CD4-positive, alpha-beta T cell (primary cell): Measurements from ENCODE around the gene DPEP3. TPM values are rescaled to one million over a fixed set of nuclear protein-coding genes. Genes with fewer than 3 reads are reported as not detected.

ENCODE experiments used
- ATAC-seq: fragments of 200-7000 bp; cut with Tn5 transposase; one replicate; pipeline ENCODE4 v1.10.0; 2022; ENCODE audit warnings: mild to moderate bottlenecking; ENCODE audit not compliant: poor library complexity
- CTCF ChIA-PET: fragments of 350-600 bp; sonication (Branson Sonifier 250); formaldehyde crosslinking; loops from one replicate; lab custom pipeline; 2021; ENCODE audit warnings: antibody characterized with exemption, inconsistent platforms; lab: Charles Lee
- POLR2A ChIA-PET: fragments of 350-600 bp; sonication (Branson Sonifier 250); formaldehyde crosslinking; loops from one replicate; lab custom pipeline; 2021; ENCODE audit warnings: antibody characterized with exemption, inconsistent platforms; lab: Charles Lee
- DNase-seq, 14 experiments: peaks; one replicate each; pipeline ENCODE4 v3.0.0-alpha.2; 2013 to 2020; ENCODE audit warnings: mixed read lengths in 2 of 14
- H3K27ac ChIP-seq, 2 donors: one replicate each; pipeline versions ENCODE4 v1.5.1 to v1.7.0; 2013; ENCODE audit warnings: low read length in 2 of 2, low read depth in 1 of 2, mild to moderate bottlenecking in 1 of 2
- H3K27me3 ChIP-seq, 2 experiments: 1 replicate in 1 of 2; 2 replicates in 1 of 2; pipeline versions ENCODE4 v1.6.1 to v1.7.0; 2013; ENCODE audit warnings: low read length in 2 of 2, control low read depth in 1 of 2, mild to moderate bottlenecking in 1 of 2, moderate library complexity in 1 of 2; ENCODE audit not compliant: insufficient read depth in 2 of 2, control insufficient read depth in 1 of 2
- H3K36me3 ChIP-seq: one replicate; pipeline ENCODE4 v1.6.1; 2013; ENCODE audit warnings: low read length, control low read depth; ENCODE audit not compliant: insufficient read depth
- H3K4me1 ChIP-seq: one replicate; pipeline ENCODE4 v1.6.1; 2013; ENCODE audit warnings: low read length, control low read depth; ENCODE audit not compliant: insufficient read depth
- H3K4me3 ChIP-seq: one replicate; pipeline ENCODE4 v1.5.1; 2013; ENCODE audit warnings: mild to moderate bottlenecking, low read length, moderate library complexity
- H3K9me3 ChIP-seq, 2 experiments: 1 replicate in 1 of 2; 2 replicates in 1 of 2; pipeline versions ENCODE4 v1.6.1 to v1.7.0; 2013; ENCODE audit warnings: low read length in 2 of 2, mild to moderate bottlenecking in 2 of 2, control low read depth in 1 of 2, moderate library complexity in 1 of 2; ENCODE audit not compliant: control insufficient read depth in 1 of 2, insufficient read depth in 1 of 2
- H3K27ac Mint-ChIP-seq: one replicate; pipeline ENCODE4 v1.8.0; 2020; ENCODE audit warnings: mixed read lengths
- H3K27me3 Mint-ChIP-seq: one replicate; pipeline ENCODE4 v1.8.0; 2021; ENCODE audit warnings: mixed read lengths
- H3K36me3 Mint-ChIP-seq: one replicate; pipeline ENCODE4 v1.8.0; 2021; ENCODE audit warnings: low read depth, mixed read lengths
- H3K4me1 Mint-ChIP-seq: one replicate; pipeline ENCODE4 v1.8.0; 2021; ENCODE audit warnings: low read depth, mixed read lengths
- H3K4me3 Mint-ChIP-seq: one replicate; pipeline ENCODE4 v1.8.0; 2020; ENCODE audit warnings: mild to moderate bottlenecking, mixed read lengths
- H3K9me3 Mint-ChIP-seq: one replicate; pipeline ENCODE4 v1.8.0; 2020; ENCODE audit warnings: mixed read lengths
- intact Hi-C, 2 experiments: fragments of 100-400 bp; cut with DNase I in 1 of 2; cut with micrococcal nuclease in 1 of 2; formaldehyde crosslinking; loops; one replicate each; pipeline versions ENCODE4 v1.15.1 to v1.9.0; 2023 to 2025; cut with DNase I, micrococcal nuclease
- total RNA-seq, 174 experiments: library from RNA in 2 of 174; stranded (reverse) in 2 of 174; gene quantifications; one replicate each; pipeline ENCODE4 v1.2.3 and lab custom pipeline; 2021 to 2026
- TF ChIP-seq, protein P1 (sequence below): fragments of 200-600 bp; IDR thresholded peaks from one replicate; pipeline ENCODE4 v1.8.0; 2022; ENCODE audit warnings: antibody characterized with exemption, mild to moderate bottlenecking

The DPEP3 gene
- total RNA-seq, 2 experiments from 2014 or later, result 0.53 to 0.63 TPM

DNA sequence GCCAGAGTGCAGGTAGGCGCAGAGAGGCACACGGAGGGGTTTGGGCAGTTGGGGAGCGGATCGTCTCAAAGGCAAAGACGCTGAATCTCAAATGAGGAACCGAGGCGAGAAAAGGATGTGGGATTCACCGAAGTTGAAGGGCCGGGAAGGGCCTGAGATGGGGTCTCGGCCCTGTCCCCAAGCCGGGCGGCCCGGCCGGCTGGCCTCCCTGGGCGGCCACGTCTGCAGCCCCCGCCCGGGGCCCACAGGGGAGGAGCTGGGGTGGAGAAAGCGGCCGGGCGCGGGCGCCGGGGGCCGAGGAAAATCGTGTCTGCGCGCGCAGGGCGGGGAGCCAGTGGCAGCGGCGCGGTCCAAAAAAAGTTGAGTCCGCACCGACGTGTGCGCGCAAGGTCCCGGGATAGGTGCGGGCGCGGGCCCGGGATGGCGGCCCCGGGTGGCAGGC, 12.3 kb downstream of the DPEP3 start:
- ChIA-PET CTCF (interaction anchor here (0.8 to 1.3 kb wide), 2 partner anchors 26 to 55 kb away, joined by 3 to 4 read pairs; partner anchors contain the start of genes DDX28 and DUS2), POLR2A (interaction anchor here (0.8 to 4.9 kb wide), 5 partner anchors 31 to 95 kb away, joined by 3 to 36 read pairs (median 3); partner anchors contain the start of genes CTRL, EDC4 and PSMB10)
- Mint-ChIP-seq H3K4me3 (peak overlapping the region; percentile 98), H3K4me1 (peaks cover 24% of the 10 kb centered on the region), H3K9me3 (no peaks in the 10 kb centered on the region), H3K27ac (peak overlapping the region; percentile 83), H3K27me3 (no peaks in the 10 kb centered on the region), H3K36me3 (peaks cover 5% of the 10 kb centered on the region)
- intact Hi-C loops, result loop anchor here (1.0 to 2.0 kb wide), 4 partner anchors 15 to 32 kb away; partner anchors contain the start of gene PSMB10 (in 2 of the 2)
- H3K9me3 ChIP-seq, result no peaks in the 10 kb centered on the region
- peaks cover 25% of the 10 kb centered on the region for H3K4me1 ChIP-seq
- peak in 5 of 14 experiments; percentile 12 to 58 (median 40) for DNase-seq
- no peaks in the 10 kb centered on the region for H3K27me3 ChIP-seq
- H3K4me3 ChIP-seq, result peak overlapping the region; percentile 66
- TF ChIP-seq, protein P1, sequence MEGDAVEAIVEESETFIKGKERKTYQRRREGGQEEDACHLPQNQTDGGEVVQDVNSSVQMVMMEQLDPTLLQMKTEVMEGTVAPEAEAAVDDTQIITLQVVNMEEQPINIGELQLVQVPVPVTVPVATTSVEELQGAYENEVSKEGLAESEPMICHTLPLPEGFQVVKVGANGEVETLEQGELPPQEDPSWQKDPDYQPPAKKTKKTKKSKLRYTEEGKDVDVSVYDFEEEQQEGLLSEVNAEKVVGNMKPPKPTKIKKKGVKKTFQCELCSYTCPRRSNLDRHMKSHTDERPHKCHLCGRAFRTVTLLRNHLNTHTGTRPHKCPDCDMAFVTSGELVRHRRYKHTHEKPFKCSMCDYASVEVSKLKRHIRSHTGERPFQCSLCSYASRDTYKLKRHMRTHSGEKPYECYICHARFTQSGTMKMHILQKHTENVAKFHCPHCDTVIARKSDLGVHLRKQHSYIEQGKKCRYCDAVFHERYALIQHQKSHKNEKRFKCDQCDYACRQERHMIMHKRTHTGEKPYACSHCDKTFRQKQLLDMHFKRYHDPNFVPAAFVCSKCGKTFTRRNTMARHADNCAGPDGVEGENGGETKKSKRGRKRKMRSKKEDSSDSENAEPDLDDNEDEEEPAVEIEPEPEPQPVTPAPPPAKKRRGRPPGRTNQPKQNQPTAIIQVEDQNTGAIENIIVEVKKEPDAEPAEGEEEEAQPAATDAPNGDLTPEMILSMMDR, result no peak
- no peak overlapping the region for H3K27ac ChIP-seq
- ATAC-seq, result peak; percentile 13
- H3K36me3 ChIP-seq, result no peaks in the 10 kb centered on the region

DNA sequence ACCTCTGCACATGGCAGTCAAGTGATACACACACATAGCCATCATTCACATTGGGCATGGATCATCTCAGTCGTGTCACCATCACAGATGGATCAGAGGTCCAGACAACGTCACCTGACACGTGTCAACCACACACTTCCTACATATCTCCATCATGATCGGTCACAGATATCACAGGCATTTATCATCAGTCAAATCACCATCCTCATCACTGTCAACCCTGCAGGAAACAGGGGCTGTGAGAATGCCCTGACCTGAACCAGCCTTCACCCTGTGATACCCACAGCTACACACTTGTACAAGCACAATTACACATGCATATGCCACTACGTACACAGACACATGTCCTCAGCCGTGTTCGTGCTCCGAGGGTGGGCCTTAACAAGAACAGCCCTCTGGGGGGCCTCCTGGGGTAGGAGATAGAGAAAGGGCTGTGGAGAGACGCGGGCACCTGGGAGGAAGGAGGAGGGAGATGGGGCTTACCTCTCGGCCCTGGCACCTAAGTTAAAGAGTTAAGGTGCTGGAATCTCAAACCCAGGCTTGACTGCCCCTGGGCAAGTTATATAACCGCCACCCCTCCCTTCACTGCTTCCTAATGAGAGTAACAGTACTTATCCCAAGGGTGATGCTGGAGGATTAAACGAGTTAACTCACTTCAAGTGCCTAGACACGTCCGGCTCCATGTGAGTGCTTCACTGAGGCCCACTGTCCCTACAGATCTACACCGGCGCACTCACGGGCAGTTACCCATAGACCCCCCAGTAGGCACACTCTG, 12.9 kb downstream of the DPEP3 start:
- Histone ChIP-seq H3K4me3 (peak overlapping the region; percentile 66), H3K27ac (no peak overlapping the region), H3K27me3 (no peaks in the 10 kb centered on the region), H3K36me3 (peaks cover 2% of the 10 kb centered on the region), H3K4me1 (peaks cover 25% of the 10 kb centered on the region), H3K9me3 (no peaks in the 10 kb centered on the region)
- DNase-seq (peak in 5 of 14 experiments; percentile 10 to 59 (median 31)), ATAC-seq (no peak)
- Mint-ChIP-seq H3K27me3 (no peaks in the 10 kb centered on the region), H3K4me1 (peaks cover 24% of the 10 kb centered on the region), H3K36me3 (peaks cover 10% of the 10 kb centered on the region), H3K9me3 (no peaks in the 10 kb centered on the region), H3K27ac (peak overlapping the region; percentile 83), H3K4me3 (peak overlapping the region; percentile 98)
- intact Hi-C loops, result no loop called here
- TF ChIP-seq, protein P1, result no peak
- CTCF ChIA-PET, result interaction anchor here (0.8 to 1.3 kb wide), 2 partner anchors 25 to 56 kb away, joined by 3 to 4 read pairs; partner anchors contain the start of genes DDX28 and DUS2
- POLR2A ChIA-PET, result interaction anchor here (0.8 to 4.9 kb wide), 3 partner anchors 31 to 94 kb away, joined by 3 to 36 read pairs (median 3); partner anchors contain the start of genes EDC4 and PSMB10

DNA sequence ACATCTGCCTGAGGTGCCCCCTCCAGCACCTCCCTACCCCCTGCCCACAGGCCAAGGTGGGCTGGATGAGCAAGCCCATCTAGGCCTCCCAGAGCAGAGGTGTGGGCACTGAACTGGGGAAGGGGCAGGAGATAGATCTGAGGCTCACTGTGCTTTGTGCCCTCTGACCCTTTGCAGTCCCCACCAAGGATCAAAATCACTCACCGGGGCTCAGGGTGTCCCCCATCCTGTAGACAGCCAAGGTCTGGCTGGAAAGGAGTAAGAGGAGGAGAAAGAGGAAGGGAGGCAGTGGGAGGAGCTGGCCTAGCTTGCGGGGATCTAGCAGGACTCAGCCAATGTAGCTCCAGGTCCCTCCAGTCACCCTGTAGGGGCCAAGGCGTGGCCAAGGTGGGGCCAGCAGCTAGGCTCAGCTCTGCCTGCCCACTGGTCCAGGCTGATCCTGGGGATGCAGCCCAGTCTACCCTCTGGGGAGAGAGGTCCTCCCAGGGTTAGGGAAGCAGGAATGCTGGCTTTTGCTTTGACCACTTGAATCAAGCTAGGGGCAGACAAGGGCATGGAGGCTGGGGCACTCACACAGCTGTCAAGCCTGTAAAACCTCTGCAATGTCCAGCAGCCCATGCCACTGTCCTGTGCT, 13.6 kb downstream of the DPEP3 start:
- ATAC-seq (no peak), DNase-seq (no peak)
- CTCF ChIA-PET, result no interaction called here
- no peaks in the 10 kb centered on the region for H3K9me3 ChIP-seq
- intact Hi-C loops, result no loop called here
- Mint-ChIP-seq H3K27me3 (no peaks in the 10 kb centered on the region), H3K4me1 (peaks cover 24% of the 10 kb centered on the region), H3K9me3 (no peaks in the 10 kb centered on the region), H3K4me3 (peak overlapping the region; percentile 98), H3K36me3 (peaks cover 10% of the 10 kb centered on the region), H3K27ac (peak overlapping the region; percentile 83)
- POLR2A ChIA-PET, result interaction anchor here (1.6 to 4.9 kb wide), 2 partner anchors 30 to 32 kb away, joined by 4 to 36 read pairs; partner anchors contain the start of genes DPEP2 and PSMB10
- TF ChIP-seq, protein P1, result no peak
- H3K4me3 ChIP-seq, result peak overlapping the region; percentile 66
- peaks cover 25% of the 10 kb centered on the region for H3K4me1 ChIP-seq
- H3K27me3 ChIP-seq, result no peaks in the 10 kb centered on the region
- no peak overlapping the region for H3K27ac ChIP-seq
- peaks cover 2% of the 10 kb centered on the region for H3K36me3 ChIP-seq
